Measurements from ENCODE around the gene KCNC3. TPM values are rescaled to one million over a fixed set of nuclear protein-coding genes. Genes with fewer than 3 reads are reported as not detected.

Gene KCNC3
- not detected in 2 replicates for total RNA-seq (2012; rRNA removed)
- 0.07 and 0.13 TPM in 2 replicates for polyA plus RNA-seq (2012; rRNA removed)
- 0.06 and 0.10 TPM in 2 replicates for polyA plus RNA-seq (2012; cell fraction: cytosol; rRNA removed)
- 0.41 and 0.46 TPM in 2 replicates for polyA plus RNA-seq (2012; cell fraction: nucleus; rRNA removed; ENCODE audit: low replicate concordance)
- Bru-seq, nascent RNA: percentile 17 among the genes with signal in this experiment
- BruChase-seq, experiment 1, labeled RNA remaining after a 6-hour chase: percentile 19 among the genes with signal in this experiment
- percentile 13 among the genes with signal in this experiment for BruChase-seq, experiment 2, labeled RNA remaining after a 2-hour chase
- long read RNA-seq: 0 reads

DNA sequence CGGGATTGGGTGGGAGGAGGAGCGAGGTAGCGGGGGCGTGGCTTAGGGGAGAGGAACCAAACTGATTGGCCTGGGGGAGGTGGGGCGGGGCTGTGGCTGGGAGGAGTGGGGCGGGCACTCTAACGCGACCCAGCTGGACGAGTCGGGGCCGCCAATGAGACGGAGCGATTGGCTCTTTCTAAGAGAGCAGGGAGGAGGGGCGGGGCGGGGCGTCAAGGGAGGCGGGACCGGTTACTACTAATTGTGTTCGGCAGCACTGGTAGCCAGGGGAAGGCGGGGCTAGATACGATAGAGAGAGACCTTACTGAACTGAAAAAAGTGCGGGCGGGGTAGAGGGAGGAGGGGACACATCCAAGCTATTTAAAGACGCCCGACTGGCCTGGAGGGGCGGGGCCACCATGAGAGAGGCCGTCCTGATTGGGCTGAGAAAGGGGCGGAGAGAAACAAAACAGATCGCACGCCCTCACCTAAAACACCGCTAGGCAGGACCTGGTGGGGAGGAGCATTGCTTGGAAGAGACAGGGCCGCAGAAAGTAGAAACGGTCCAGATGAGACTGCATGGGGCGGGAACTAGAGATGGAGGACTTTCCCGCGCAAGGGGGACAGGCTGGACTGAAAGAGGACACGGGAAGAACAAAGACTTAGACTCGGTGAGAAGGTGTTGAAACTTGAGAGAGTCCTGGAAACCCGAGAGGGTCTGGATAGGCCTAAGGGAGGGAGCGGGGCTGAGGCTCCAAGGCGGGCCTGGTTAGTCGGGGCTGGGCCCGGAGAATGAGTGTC lies at the start of gene KCNC3:
TSS of gene KCNC3 (minus strand) at position 232 of the 780 bp plus-strand sequence. CDS start 295 bp downstream, outside the sequence.
- Histone ChIP-seq H3K27me3 (ENCODE audit: control insufficient read depth, insufficient read depth, low read length) (peaks cover 46% of the 10 kb centered on the region), H3K9me3 (ENCODE audit: control insufficient read depth, insufficient read depth, low read length) (peaks cover 11% of the 10 kb centered on the region), H2AK5ac (ENCODE audit: low read depth, low read length) (no peak within 1 kb of the TSS), H4K8ac (ENCODE audit: low read depth in 2 of 2, low read length in 2 of 2) (no peak within 1 kb of the TSS), H3K27ac (ENCODE audit: insufficient read depth, low read length) (no peak within 1 kb of the TSS), H4K91ac (ENCODE audit: insufficient read depth, low read depth, low read length) (no peak within 1 kb of the TSS), H3K9ac (ENCODE audit: low read depth, low read length) (no peak within 1 kb of the TSS), H4K20me1 (ENCODE audit: insufficient read depth, low read length) (no peaks in the 10 kb centered on the region), H3K4ac (ENCODE audit: low read depth, low read length) (no peak within 1 kb of the TSS), H3K14ac (replicated peaks; ENCODE audit: low read depth, low read length) (no peak within 1 kb of the TSS), H2BK5ac (ENCODE audit: low read depth, low read length, poor library complexity, severe bottlenecking) (no peak within 1 kb of the TSS), H3K4me1 (ENCODE audit: control insufficient read depth, insufficient read depth, low read length) (no peaks in the 10 kb centered on the region), H3K23ac (ENCODE audit: low read depth, low read length) (no peak within 1 kb of the TSS), H2AK9ac (replicated peaks; ENCODE audit: low read depth, low read length, poor library complexity) (no peak within 1 kb of the TSS), H3K36me3 (ENCODE audit: control insufficient read depth, insufficient read depth, low read length) (no peaks in the 10 kb centered on the region), H3K4me2 (ENCODE audit: low read depth, low read length) (peak within 1 kb of the TSS; percentile 80), H4K5ac (ENCODE audit: low read depth, low read length) (no peak within 1 kb of the TSS), H2AFZ (replicated peaks; ENCODE audit: low read length, poor library complexity) (peak within 1 kb of the TSS; percentile 80), H2BK20ac (ENCODE audit: low read depth, low read length) (no peak within 1 kb of the TSS), H3K18ac (ENCODE audit: low read depth, low read length) (no peak within 1 kb of the TSS), H2BK120ac (ENCODE audit: low read depth, low read length) (no peak within 1 kb of the TSS), H3K4me3 (ENCODE audit: insufficient read depth, low read depth, low read length) (peak within 1 kb of the TSS; percentile 36), H3K9me1 (ENCODE audit: insufficient read depth, low read length) (no peaks in the 10 kb centered on the region; the same call in 1 of the 2 replicates), H2BK15ac (ENCODE audit: low read depth, low read length) (no peak within 1 kb of the TSS), H3K56ac (ENCODE audit: extremely low read depth, insufficient read depth, low read length) (no peak within 1 kb of the TSS), H3K79me1 (ENCODE audit: low read depth in 1 of 2, low read length in 2 of 2) (no peaks in the 10 kb centered on the region)
- no peak for TF ChIP-seq RCOR1 (IDR thresholded peaks at IDR 0.05; ENCODE audit: insufficient replicate concordance, low read length)
- peak; percentile 8; the same call in 1 of the 2 replicates for TF ChIP-seq MAZ (IDR thresholded peaks at IDR 0.05; ENCODE audit: borderline replicate concordance, low read depth, low read length)
- dilution Hi-C loops (cut with HindIII; ENCODE audit: low sequenced_read_pairs, unreplicated experiment) (no loop called here), intact Hi-C loops (cut with micrococcal nuclease) (no loop called here), in situ Hi-C loops (cut with MboI; ENCODE audit: low sequenced_read_pairs) (no loop called here)
- BruUV-seq (replicated peaks): no TSS peak
- DNase-seq (peak; percentile 83), ATAC-seq (ENCODE audit: low read depth) (peak; percentile 78)
- WGBS, 2 experiments (ENCODE audit: extremely low coverage in 2 of 2, insufficient read length in 1 of 2): 3% methylated on average over 13 of the region's 43 CpGs; no CpG with 5 or more reads in 1 of the 2 experiments
- POLR2A ChIA-PET (ENCODE audit: unreplicated experiment): interaction anchor here (0.6 kb wide), 1 partner anchor 454 kb away, joined by 3 read pairs; no protein-coding TSS in a partner anchor
- CTCF ChIA-PET: no interaction called here

All from IMR-90 (cell line).